IMR-90 (cell line): ENCODE data around the gene NCKAP5.

ENCODE experiments used
- CTCF ChIP-seq: conservative IDR thresholded peaks from 2 replicates; pipeline ENCODE4 v1.5.1; 2012; ENCODE audit warnings: mild to moderate bottlenecking, low read depth, low read length, improper control_type of control experiment
- ELK1 ChIP-seq: fragments of 150-350 bp; IDR thresholded peaks from 2 replicates; pipeline ENCODE4 v1.6.1; 2016; ENCODE audit warnings: low read depth, mild to moderate bottlenecking, low read length, moderate library complexity, borderline replicate concordance
- NFE2L2 ChIP-seq: fragments of 150-350 bp; IDR thresholded peaks from 2 replicates; pipeline ENCODE4 v1.6.1; 2016; ENCODE audit warnings: low read depth, mild to moderate bottlenecking, low read length
- POLR2A ChIP-seq: IDR thresholded peaks from 2 replicates; pipeline ENCODE4 v1.6.1; 2012; ENCODE audit warnings: mild to moderate bottlenecking, low read depth, low read length
- RCOR1 ChIP-seq: IDR thresholded peaks from 2 replicates; pipeline ENCODE4 v1.6.1; 2012; ENCODE audit warnings: mild to moderate bottlenecking, low read length, improper control_type of control experiment; ENCODE audit not compliant: insufficient replicate concordance
- USF2 ChIP-seq: fragments of 150-350 bp; IDR thresholded peaks from 2 replicates; pipeline ENCODE4 v1.6.1; 2017; ENCODE audit warnings: mild to moderate bottlenecking, antibody characterized with exemption, low read length, low read depth

- TF ChIP-seq CTCF (no peak), USF2 (peak; percentile 85), POLR2A (no peak), ELK1 (no peak), RCOR1 (peak; percentile 14), NFE2L2 (no peak)
These were observed 898.3 kb downstream of the NCKAP5 start, which contains the start of gene LYPD1 for GRCh38 chr2:132669908-132670495.
